HG02970 (cell line): Measurements from ENCODE around the gene SH3RF2.
"Not testable (repeated sequence)": the region's sequence is repeated elsewhere in the genome, so short reads cannot be mapped to it uniquely, and the experiment has no call there.

ENCODE experiments used
- ATAC-seq: cut with Tn5 transposase; IDR thresholded peaks from one replicate; pipeline ENCODE4 v1.9.1; 2021; ENCODE audit warnings: mild to moderate bottlenecking, moderate library complexity, moderate number of reproducible peaks; ENCODE audit not compliant: unreplicated experiment, low FRiP score

The SH3RF2 gene

DNA sequence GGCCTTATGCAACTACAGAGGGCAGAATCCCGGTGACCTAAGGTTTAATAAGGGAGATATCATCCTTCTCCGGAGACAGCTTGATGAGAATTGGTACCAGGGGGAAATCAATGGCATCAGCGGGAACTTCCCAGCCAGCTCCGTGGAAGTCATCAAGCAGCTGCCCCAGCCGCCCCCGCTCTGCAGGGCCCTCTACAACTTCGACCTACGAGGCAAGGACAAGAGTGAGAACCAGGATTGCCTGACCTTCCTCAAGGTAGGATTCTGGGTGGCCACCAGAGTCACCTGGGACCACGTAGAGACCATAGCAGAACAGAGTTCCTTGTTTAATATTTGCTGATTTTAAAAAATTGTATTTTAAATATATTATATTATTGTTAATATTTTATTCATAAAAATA is 63.7 kb downstream of the SH3RF2 start:
- no peak for ATAC-seq

DNA sequence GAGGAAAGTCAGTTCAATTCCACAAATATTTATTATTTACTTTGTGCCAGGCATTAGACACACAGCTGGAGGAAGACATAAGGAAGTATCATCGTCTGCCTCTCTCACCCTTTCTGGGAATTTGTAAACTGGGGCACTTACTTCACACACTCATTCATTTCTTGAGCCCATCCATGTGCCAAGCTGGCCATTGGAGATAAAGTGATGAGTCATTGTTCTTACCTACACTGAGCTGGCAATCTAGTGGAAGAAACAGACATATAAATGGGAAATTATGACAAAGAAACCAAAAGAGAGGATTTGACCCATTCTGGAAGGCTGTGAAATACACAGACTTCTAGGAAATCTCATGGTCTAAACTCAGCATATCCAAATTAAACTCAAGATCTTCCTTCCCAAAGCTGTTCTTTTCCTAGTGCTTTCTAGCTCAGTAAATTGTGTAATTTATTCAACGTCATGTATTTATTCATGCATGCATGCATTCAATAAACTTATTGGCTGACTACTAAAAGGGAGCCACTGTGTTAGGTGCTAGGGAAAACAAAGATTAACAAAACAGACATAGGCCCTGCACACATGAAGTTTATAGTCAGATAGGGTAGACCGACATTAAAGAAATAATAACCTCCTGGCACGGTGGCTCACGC is 65.3 kb downstream of the SH3RF2 start:
- ATAC-seq, result no peak

DNA sequence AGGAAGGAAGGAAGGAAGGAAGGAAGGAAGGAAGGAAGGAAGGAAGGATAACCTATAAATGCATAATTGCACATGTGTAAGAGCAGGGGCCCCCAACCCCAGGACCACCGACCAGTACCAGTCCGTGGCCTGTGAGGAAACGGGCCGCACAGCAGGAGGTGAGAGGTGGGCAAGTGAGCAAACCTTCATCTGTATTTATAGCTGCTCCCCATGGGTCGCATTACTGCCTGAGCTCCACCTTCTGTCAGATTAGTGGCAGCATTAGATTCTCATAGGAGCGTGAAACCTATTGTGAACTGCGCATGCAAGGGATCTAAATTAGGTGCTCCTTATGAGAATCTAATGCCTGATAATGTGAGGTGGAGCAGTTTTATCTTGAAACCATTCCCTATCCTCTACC is 66.1 kb downstream of the SH3RF2 start:
- ATAC-seq, result no peak

DNA sequence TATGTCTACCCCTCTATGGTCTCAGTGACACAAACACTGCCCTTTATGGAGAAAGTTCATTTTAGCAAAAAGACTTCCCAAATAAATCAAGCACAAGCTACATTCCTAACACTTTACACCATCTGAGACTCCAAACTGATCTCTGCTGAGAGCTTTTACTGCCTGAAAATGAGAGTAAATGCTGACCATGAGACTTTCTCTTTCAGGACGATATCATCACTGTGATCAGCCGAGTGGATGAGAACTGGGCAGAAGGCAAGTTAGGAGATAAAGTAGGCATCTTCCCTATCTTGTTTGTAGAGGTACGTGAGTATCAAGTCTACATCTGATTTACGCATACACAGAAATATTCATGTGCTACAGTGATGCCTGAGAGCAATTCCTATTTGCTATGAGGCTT is 67.5 kb downstream of the SH3RF2 start:
- no peak for ATAC-seq

DNA sequence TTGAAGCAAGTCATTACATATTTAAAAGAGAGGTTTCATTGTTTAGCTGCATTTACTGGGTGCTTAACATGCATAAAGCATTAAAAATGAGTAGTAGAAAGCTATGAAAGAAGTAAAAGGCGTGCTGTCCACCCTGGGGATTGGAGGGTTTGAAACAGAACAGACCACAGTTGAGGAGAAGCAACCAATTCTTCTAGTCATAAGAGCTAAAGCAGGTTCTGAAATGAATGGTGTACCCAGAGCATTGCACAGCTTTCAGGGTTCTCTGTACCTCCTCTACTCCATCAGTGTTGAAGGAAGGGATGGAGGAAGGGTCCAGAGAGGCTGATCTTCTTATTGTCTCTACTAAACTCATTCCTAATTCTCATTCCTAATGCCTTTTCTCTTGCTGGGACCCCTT is 68.9 kb downstream of the SH3RF2 start:
- no peak for ATAC-seq

DNA sequence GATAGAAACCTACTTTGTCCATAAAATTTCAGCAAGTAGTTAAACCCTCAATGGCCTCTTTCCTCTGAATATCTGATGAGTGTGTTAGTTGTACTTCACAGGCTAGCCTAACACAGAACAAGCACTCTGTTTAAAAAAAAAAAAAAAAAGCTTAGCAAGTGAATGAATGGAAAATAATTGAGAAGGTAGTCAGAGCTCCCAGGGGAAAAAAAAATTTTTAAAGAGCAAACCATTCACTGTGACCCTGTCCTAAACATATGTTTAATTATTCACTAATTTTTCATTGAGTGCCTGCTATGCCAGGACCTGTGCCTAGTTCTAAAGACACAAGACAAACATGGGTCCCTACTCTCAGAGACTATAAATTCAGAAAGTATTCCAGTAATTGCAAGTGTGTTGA is 69.3 kb downstream of the SH3RF2 start:
- no peak for ATAC-seq

DNA sequence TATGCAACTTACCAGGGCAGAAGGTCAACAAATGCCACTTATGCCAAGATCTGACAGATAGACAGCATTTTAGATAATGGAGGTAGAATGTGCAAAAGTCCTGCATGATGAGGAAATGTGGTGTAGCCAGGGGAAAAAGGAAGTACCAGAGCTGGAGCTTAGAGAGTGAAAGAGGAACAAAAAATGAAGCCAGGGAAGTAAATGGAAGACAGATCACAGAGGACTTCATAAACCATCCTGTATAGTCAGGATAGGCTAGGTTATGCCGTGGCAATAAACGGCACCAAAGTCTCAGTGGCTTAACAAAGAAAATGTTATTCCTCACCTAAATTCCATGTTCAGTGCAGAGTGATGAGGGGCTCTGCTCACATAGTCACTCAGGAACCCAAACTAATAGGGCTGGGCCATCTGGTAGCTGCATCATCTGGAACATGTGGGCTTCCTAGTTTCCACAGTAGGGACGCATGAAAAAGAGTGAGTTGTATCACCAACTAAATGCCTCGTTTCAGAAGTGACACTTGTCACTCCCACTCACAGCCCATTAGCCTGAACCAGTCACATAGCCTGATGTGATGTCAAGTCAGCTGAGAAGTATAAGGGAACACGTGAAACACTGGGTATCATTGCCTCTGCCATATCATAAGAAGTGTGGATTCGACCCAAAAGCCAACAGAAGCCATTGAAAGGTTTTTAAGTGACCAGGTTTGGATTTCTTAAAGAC is 70.3 kb downstream of the SH3RF2 start:
- no peak for ATAC-seq

DNA sequence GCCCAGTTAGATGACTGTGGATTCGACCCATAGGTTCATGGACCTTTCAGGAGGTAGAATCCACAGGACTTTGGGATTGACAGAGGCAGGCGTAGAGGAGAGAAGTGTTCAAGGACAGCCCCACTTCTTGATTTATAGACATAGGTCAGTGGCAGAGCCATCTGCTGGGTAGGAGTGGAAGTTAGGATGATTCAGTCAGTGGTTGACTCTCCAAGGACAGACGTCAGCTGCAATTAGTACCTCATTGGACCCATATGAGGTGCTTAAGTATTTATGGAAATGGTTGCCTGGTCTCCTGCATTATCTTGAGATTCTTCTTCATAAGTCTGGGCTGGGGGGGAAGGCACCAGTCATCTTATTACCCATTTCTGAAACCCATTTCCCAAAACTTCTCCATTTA is 70.9 kb downstream of the SH3RF2 start:
- ATAC-seq, result no peak

DNA sequence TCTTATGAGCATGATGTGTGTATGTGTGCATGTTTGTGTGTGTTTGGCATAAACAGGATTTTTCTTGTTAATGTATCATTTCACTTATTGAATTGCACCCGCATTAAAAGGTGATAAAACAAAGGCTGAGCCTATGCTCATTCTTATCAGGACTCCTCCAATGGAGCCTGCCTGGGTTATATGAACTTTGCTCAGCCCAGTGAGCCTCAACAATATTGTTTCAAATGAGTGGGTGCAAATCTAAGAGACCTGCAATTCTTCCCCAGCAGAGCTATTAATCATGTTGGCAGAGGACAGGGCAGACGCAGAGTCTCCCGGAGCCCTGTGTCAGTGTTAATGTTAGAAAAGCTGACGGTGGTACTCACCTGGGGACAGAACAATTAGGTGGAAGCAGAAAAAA is 71.6 kb downstream of the SH3RF2 start:
- no peak for ATAC-seq

DNA sequence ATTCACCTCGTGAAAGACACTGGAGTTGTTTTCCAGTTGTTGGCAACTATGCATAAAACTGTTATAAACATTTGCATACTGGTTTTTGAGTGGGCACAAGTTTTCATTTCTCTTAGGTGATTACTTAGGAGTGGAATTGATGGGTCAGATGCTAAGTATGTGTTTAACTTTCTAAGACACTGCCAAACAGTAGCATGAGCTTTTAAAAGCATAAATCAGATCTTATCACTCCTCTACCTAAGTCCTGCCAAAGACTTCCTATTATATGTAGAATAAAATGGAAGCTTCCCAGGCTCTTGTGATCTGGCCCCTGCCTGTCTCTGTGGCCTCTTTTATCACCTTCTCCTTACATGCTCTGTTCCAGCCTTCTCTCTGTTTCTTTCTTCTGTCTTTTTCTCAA is 72.6 kb downstream of the SH3RF2 start:
- no peak for ATAC-seq

DNA sequence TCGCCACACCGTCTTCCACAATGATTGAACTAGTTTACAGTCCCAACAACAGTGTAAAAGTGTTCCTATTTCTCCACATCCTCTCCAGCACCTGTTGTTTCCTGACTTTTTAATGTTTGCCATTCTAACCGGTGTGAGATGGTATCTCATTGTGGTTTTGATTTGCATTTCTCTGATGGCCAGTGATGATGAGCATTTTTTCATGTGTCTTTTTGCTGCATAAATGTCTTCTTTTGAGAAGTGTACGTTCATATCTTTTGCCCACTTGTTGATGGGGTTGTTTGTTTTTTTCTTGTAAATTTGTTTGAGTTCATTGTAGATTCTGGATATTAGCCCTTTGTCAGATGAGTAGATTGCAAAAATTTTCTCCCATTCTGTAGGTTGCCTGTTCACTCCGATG is 74.1 kb downstream of the SH3RF2 start:
- not testable (repeated sequence) for ATAC-seq

DNA sequence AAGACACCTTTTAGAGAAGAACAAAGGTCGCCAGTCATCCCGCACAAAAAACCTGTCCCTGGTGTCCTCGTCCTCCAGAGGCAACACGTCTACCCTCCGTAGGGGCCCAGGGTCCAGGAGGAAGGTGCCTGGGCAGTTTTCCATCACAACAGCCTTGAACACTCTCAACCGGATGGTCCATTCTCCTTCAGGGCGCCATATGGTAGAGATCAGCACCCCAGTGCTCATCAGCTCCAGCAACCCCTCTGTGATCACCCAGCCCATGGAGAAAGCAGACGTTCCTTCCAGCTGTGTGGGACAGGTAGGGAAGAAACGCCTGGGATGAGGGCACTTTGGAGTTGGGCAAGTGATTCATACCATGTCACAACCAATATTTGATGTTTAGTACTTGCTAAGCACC is 77.4 kb downstream of the SH3RF2 start:
- ATAC-seq, result no peak

DNA sequence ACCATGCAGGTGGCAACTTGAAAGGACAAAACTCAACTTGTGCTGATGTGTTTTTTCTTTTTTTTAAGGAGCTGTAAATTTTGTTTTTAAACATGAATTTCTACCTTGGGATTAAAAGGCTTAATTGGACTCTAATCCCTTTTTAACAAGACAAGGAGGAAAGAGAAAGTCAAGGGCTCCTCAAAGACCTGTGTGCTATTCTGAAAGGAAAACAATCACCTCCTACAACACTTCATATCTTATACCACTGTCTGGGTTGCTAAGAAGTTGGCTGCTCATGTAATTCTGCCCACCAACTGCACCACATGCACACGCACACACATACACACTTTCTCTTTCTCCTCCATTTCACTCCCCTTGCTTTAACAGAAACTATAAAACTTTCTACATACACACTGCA is 78.6 kb downstream of the SH3RF2 start:
- no peak for ATAC-seq

DNA sequence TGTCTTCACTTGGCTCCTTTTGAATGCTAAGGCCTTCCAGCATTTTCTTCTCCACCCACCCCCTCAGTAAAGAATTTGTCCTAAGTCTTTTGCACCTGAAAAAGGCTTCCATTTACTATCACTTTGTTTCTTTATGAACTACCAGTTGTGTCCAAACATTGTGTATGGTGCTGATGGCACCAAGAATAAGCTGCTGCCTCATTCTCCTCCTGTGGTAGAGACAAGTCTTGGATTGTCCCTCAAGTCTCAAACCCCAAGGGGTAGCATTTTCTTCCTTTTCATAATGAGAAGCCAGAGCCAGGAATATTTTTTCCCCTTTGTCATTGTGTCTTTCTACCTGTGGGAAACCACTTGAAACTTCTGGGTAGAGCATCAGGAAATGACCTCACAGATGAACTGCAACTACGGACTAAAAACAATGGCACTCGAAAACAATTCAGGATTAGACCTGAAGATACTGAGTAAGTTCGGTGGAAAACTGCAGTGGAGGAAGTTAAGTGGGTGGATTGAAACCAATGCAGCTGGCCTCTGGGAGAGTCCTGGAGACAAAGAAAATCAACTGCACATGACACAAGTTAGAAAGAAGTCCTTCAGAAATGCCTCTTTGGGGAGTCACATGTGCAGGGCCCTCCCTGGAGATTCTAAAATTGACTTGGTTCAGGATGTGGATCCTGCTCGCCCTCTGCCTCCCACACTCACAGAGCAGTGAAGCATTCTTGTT is 80.5 kb downstream of the SH3RF2 start:
- no peak for ATAC-seq

DNA sequence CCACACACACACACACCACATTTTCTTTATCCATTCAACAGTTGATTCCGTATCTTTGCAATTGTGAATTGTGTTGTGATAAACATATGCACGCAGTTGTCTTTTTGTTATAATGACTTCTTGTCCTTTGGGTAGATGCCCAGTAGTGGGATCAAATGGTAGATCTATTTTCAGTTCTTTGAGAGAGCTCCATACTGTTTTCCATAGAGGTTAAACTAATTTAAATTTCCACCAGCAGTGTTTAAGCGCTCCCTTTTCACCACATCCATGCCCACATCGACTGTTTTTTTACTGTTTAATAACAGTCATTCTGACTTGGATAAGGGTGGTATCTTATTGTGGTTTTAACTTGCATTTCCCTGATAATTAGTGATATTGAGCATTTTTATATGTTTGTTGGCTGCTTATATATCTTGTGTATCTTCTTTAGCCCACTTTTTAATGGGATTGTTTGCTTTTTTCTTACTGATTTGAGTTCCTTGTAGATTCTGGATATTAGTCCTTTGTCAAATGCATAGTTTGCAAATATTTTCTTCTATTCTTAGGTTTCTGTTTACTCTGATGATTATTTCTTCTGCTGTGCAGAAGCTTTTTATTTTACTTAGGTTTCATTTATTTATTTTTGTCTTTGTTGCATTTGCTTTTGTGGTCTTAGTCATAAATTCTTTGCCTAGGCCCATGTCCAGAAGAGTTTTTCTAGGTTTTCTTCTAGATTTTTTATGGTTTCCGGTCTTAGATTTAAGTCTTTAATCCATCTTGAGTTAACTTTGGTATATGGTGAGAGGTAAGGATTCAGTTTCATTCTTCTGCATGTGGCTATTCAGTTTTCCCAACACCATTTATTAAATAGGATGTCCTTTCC is 82.4 kb downstream of the SH3RF2 start:
- ATAC-seq, result no peak

DNA sequence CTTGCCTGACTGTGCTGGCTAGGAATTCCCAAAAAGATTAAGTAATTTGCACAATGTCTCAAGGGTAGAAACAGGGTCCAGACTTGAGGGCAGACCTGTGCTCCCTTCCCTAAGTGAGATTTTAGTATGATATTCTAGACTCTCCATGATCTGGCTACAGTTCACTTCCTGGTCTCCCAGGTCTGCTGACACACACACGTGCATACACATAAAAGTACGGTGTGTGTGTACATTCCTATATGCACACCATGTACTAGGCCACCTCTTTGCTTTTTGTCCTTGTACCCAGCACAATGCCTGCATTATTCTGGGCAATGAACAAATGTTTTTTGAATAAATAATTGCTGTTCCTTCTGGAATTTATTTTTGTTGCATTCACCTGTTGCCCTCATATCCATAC is 83.7 kb downstream of the SH3RF2 start:
- ATAC-seq, result no peak

DNA sequence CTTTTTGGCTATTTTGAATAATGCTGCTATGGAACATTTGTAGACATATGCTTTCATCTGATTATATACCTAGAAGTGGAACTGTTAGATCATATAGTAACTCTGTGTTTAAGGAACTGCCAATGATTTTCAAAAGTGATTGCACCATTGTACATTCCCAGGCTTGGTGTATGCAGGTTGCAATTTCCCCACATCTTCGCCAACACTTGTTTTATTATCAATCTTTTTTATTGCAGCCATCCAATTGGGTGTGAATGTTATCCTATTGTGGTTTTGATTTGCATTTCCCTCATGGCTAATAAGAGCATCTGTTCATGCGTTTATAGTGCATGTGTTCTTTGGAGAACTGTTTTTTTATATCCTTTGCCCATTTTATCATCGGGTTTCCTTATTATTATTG is 87.7 kb downstream of the SH3RF2 start:
- no peak for ATAC-seq

DNA sequence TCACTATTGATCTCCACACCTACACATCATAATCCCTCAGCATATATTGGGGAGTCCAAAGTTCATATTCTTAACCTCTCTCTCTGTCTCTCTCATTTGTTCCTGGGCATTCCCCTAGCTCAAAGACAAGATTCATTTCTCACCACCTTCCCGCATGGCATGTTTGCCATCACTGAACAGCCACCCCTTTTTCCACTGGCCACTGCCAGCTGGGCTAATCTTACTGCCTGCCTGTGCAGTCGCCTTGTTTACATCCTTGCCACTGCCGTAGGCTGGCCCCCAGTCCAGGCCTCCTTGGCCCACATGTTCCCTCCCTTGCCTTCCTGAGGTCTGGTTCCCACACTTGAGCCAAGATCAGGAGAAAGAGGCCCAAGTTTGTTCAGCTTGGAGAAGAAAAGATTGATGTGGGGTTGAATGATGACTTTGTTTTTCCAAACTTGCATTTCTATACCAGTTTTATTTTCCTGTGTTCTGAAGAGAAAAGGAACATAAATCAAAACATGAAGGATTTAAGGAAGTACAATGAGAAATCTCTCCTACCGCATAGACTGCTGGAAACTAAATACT is 88.8 kb downstream of the SH3RF2 start:
- no peak for ATAC-seq

DNA sequence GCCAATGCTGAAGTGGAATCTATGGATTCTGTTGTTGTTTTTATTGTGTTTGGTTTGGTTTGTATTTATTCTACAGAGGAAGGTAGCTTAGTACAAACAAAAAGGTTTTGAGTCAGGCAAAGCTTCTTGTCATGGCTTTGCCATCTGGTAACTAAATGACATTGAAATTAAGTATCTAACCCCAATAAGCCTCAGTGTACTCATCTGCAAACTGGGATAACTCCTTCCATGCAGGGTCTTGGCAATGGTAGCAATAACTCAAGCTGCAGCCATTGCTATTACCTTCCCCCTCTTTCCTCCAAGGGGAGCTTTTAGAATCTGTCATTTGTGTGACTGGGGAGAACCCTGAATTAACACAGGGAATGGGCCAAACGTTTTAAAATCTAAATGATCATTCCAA is 89.3 kb downstream of the SH3RF2 start:
- ATAC-seq, result no peak

DNA sequence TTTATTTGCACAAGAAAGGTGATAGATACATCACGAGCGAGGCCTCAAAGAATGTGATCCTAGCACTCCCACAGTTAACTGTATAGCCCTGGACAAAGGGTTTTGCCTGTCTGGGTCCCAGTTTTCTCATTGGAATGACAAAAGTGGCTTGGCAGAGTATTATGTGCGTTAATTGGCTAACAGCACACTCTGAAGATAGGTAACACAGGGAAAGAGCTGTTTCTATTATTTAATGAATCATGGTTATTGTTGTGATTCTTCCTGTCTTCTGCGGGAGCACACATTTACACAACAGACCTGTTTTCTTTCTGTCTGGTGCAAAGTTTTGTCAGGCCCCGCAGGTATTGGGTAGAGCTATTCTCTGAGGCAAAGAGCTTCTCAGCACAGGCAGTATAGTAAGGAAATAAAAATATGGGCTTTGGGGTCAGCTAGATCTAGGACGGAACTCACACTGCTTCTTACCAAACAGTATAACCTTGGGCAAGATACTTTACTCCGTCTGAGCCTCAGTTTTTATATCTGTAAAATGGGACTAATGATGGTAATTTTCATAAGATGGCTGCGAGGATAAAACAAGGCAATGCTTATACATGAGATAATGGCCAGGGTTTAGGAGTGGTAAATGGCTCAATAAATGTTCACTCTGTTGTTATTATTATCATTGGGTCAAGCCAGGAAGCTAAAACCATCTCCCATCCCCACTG is 90.1 kb downstream of the SH3RF2 start:
- no peak for ATAC-seq
